ENCODE data around the gene SDHAF2. TPM values are rescaled to one million over a fixed set of nuclear protein-coding genes. Genes with fewer than 3 reads are reported as not detected.

SDHAF2 gene
- total and polyA plus RNA-seq, 2 of the 4 experiments (the other 2 are of a cell fraction) = 50.4 to 91.1 TPM

DNA sequence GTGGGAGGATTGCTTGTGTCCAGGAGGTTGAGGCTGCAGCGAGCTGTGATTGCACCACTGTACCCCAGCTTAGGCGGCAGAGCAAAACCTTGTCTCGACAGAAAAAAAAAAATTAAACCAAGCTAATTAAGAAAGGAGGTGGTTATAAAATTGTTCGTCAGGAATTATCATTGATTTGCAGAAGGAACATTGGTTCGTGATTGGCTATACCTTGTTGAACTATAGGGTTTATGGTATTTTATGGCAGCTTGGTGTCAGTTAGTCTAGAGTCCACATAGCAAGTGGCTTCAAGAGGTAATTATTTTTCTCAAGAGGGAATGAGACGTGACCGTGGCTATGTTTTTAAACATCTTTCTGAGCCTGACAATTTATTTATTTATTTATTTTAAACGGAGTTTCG is 49.0 kb upstream of the SDHAF2 start:
- Histone ChIP-seq H4K5ac (ENCODE audit: low read depth, low read length) (no peak overlapping the region), H4K8ac (ENCODE audit: low read depth in 2 of 2, low read length in 2 of 2) (no peak overlapping the region), H3K18ac (ENCODE audit: low read depth, low read length) (no peak overlapping the region), H3K4me3 (ENCODE audit: insufficient read depth, low read depth, low read length) (no peak overlapping the region), H3K36me3 (ENCODE audit: control insufficient read depth, insufficient read depth, low read length) (no peaks in the 10 kb centered on the region), H2AK5ac (ENCODE audit: low read depth, low read length) (no peak overlapping the region), H3K27ac (ENCODE audit: insufficient read depth, low read length) (no peak overlapping the region), H3K4me2 (ENCODE audit: low read depth, low read length) (no peak overlapping the region), H2BK20ac (ENCODE audit: low read depth, low read length) (no peak overlapping the region), H3K9ac (ENCODE audit: low read depth, low read length) (no peak overlapping the region), H3K4ac (ENCODE audit: low read depth, low read length) (no peak overlapping the region), H3K23ac (ENCODE audit: low read depth, low read length) (no peak overlapping the region), H4K20me1 (ENCODE audit: insufficient read depth, low read length) (no peaks in the 10 kb centered on the region; the same call in 1 of the 2 replicates), H2AFZ (replicated peaks; ENCODE audit: low read length, poor library complexity) (no peak overlapping the region), H3K79me1 (ENCODE audit: low read depth in 1 of 2, low read length in 2 of 2) (peaks cover 0 to 4% of the 10 kb centered on the region in 2 experiments; a peak in 2 of 4 replicates), H4K91ac (ENCODE audit: insufficient read depth, low read depth, low read length) (no peak overlapping the region), H3K9me1 (ENCODE audit: insufficient read depth, low read length) (peaks cover 3% of the 10 kb centered on the region; the same call in 1 of the 2 replicates), H2BK5ac (ENCODE audit: low read depth, low read length, poor library complexity, severe bottlenecking) (no peak overlapping the region), H3K9me3 (ENCODE audit: control insufficient read depth, insufficient read depth, low read length) (no peaks in the 10 kb centered on the region), H3K4me1 (ENCODE audit: control insufficient read depth, insufficient read depth, low read length) (peaks cover 11% of the 10 kb centered on the region), H3K27me3 (ENCODE audit: control insufficient read depth, insufficient read depth, low read length) (no peaks in the 10 kb centered on the region), H2BK120ac (ENCODE audit: low read depth, low read length) (no peak overlapping the region), H2BK15ac (ENCODE audit: low read depth, low read length) (no peak overlapping the region), H2AK9ac (replicated peaks; ENCODE audit: low read depth, low read length, poor library complexity) (no peak overlapping the region), H3K56ac (ENCODE audit: extremely low read depth, insufficient read depth, low read length) (no peak overlapping the region), H3K14ac (replicated peaks; ENCODE audit: low read depth, low read length) (no peak overlapping the region)
- WGBS, 2 experiments (ENCODE audit: extremely low coverage in 2 of 2, insufficient read length in 1 of 2) = 90% methylated on average over 2 of the region's 9 CpGs; no CpG with 5 or more reads in 1 of the 2 experiments
- ChIA-PET CTCF (interaction anchor here (0.6 to 1.0 kb wide), 2 partner anchors 31 to 45 kb away, joined by 3 read pairs; no protein-coding TSS in a partner anchor), POLR2A (ENCODE audit: unreplicated experiment) (no interaction called here)
- ATAC-seq (ENCODE audit: low read depth) (no peak), DNase-seq (no peak)
- dilution Hi-C loops (cut with HindIII; ENCODE audit: low sequenced_read_pairs, unreplicated experiment) (no loop called here), intact Hi-C loops (cut with micrococcal nuclease) (no loop called here), in situ Hi-C loops (cut with MboI; ENCODE audit: low sequenced_read_pairs) (no loop called here)
- no TSS peak for BruUV-seq (replicated peaks)
- TF ChIP-seq FOS (IDR thresholded peaks at IDR 0.05; ENCODE audit: low read depth, low read length) (no peak), MAFK (IDR thresholded peaks at IDR 0.05; ENCODE audit: low read depth, low read length) (no peak), RAD21 (IDR thresholded peaks at IDR 0.05; ENCODE audit: low read length) (no peak), NFE2L2 (IDR thresholded peaks at IDR 0.05; ENCODE audit: low read depth, low read length) (no peak), POLR2A (IDR thresholded peaks at IDR 0.05; ENCODE audit: low read depth, low read length) (no peak), RFX5 (IDR thresholded peaks at IDR 0.05; ENCODE audit: low read depth, low read length) (no peak), MAZ (IDR thresholded peaks at IDR 0.05; ENCODE audit: borderline replicate concordance, low read depth, low read length) (no peak), BHLHE40 (IDR thresholded peaks at IDR 0.05; ENCODE audit: low read depth, low read length) (no peak)
- TF ChIP-seq, protein P1, sequence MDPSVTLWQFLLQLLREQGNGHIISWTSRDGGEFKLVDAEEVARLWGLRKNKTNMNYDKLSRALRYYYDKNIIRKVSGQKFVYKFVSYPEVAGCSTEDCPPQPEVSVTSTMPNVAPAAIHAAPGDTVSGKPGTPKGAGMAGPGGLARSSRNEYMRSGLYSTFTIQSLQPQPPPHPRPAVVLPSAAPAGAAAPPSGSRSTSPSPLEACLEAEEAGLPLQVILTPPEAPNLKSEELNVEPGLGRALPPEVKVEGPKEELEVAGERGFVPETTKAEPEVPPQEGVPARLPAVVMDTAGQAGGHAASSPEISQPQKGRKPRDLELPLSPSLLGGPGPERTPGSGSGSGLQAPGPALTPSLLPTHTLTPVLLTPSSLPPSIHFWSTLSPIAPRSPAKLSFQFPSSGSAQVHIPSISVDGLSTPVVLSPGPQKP (IDR thresholded peaks at IDR 0.05; ENCODE audit: borderline replicate concordance, low read depth, low read length) = no peak
- TF ChIP-seq, protein P2, sequence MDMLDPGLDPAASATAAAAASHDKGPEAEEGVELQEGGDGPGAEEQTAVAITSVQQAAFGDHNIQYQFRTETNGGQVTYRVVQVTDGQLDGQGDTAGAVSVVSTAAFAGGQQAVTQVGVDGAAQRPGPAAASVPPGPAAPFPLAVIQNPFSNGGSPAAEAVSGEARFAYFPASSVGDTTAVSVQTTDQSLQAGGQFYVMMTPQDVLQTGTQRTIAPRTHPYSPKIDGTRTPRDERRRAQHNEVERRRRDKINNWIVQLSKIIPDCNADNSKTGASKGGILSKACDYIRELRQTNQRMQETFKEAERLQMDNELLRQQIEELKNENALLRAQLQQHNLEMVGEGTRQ (IDR thresholded peaks at IDR 0.05; ENCODE audit: low read depth, low read length) = no peak
- TF ChIP-seq, protein P3, sequence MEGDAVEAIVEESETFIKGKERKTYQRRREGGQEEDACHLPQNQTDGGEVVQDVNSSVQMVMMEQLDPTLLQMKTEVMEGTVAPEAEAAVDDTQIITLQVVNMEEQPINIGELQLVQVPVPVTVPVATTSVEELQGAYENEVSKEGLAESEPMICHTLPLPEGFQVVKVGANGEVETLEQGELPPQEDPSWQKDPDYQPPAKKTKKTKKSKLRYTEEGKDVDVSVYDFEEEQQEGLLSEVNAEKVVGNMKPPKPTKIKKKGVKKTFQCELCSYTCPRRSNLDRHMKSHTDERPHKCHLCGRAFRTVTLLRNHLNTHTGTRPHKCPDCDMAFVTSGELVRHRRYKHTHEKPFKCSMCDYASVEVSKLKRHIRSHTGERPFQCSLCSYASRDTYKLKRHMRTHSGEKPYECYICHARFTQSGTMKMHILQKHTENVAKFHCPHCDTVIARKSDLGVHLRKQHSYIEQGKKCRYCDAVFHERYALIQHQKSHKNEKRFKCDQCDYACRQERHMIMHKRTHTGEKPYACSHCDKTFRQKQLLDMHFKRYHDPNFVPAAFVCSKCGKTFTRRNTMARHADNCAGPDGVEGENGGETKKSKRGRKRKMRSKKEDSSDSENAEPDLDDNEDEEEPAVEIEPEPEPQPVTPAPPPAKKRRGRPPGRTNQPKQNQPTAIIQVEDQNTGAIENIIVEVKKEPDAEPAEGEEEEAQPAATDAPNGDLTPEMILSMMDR (conservative IDR thresholded peaks at IDR 0.05; ENCODE audit: low read depth, low read length) = no peak
